ENCODE measurements around the gene U2AF1L4. TPM values are rescaled to one million over a fixed set of nuclear protein-coding genes. Genes with fewer than 3 reads are reported as not detected.

U2AF1L4 gene
- total and polyA plus RNA-seq, 2 donors (not counting 1 experiment from before 2014, with no cell fraction given): 62.1 to 89.7 TPM

- H3K79me2 ChIP-seq (ENCODE audit: control insufficient read depth, insufficient read depth, low read length): no peaks in the 10 kb centered on the region
- no peaks in the 10 kb centered on the region for H3K9me3 ChIP-seq (ENCODE audit: control extremely low read depth in 1 of 3, control insufficient read depth in 2 of 3, insufficient read depth in 1 of 3, low read length in 2 of 3)
- H3K27ac ChIP-seq (ENCODE audit: low read length in 2 of 2): peak overlapping the region; percentile 59 to 74
- Mint-ChIP-seq H3K27ac (peak overlapping the region; percentile 98), H3K4me3 (peak overlapping the region; percentile 98), H3K4me1 (peaks cover 8% of the 10 kb centered on the region), H3K27me3 (no peaks in the 10 kb centered on the region), H3K9me3 (ENCODE audit: insufficient read depth) (no peaks in the 10 kb centered on the region)
- H3K4me3 ChIP-seq (ENCODE audit: control extremely low read depth in 1 of 5, extremely low read depth in 1 of 5, insufficient read depth in 1 of 5, low read depth in 2 of 5, low read length in 4 of 5): peak overlapping the region in 4 of 5 experiments; percentile 61 to 86 (median 74)
- H3K27me3 ChIP-seq (replicated peaks in 1 of 4; ENCODE audit: control extremely low read depth in 1 of 4, control insufficient read depth in 3 of 4, insufficient read depth in 4 of 4, low read length in 3 of 4): no peaks in the 10 kb centered on the region
- WGBS (ENCODE audit: insufficient coverage): 1% methylated on average over 50 of the region's 50 CpGs
- ChIA-PET CTCF (interaction anchor here (0.6 to 2.4 kb wide), 12 partner anchors 8 to 333 kb away, joined by 3 to 40 read pairs (median 4); partner anchors contain the start of genes COX6B1, IGFLR1, LIN37 and PSENEN), POLR2A (interaction anchor here (0.6 to 3.3 kb wide), 8 partner anchors 10 to 197 kb away, joined by 3 to 53 read pairs (median 6); partner anchors contain the start of genes COX6B1, IGFLR1, NFKBID and PSENEN)
- no peaks in the 10 kb centered on the region for H3K36me3 ChIP-seq (replicated peaks in 1 of 2; ENCODE audit: control extremely low read depth in 1 of 2, control insufficient read depth in 1 of 2, extremely low read depth in 1 of 2, insufficient read depth in 2 of 2, low read length in 1 of 2)
- ATAC-seq (ENCODE audit: low read depth) (peak; percentile 99), DNase-seq (peak; percentile 96)
- no peak for TF ChIP-seq CTCF (IDR thresholded peaks at IDR 0.05)
- no peak for TF ChIP-seq EZH2 (IDR thresholded peaks at IDR 0.05; ENCODE audit: borderline replicate concordance, insufficient read depth, low read depth, low read length, poor library complexity, severe bottlenecking)
- H4K20me1 ChIP-seq (ENCODE audit: control insufficient read depth, insufficient read depth, low read length, poor library complexity, severe bottlenecking): no peaks in the 10 kb centered on the region
- peak overlapping the region; percentile 99 for H2AFZ ChIP-seq (ENCODE audit: insufficient read depth, low read depth, low read length, poor library complexity, severe bottlenecking)
- intact Hi-C loops (cut with micrococcal nuclease): loop anchor here (1.0 to 5.0 kb wide), 8 partner anchors 9 to 352 kb away; partner anchors contain the start of genes COX6B1, HAUS5, LIN37 and THAP8
- peaks cover 0 to 19% of the 10 kb centered on the region in 2 donors for H3K4me1 ChIP-seq (ENCODE audit: control insufficient read depth in 2 of 2, insufficient read depth in 2 of 2, low read length in 2 of 2)
- peak overlapping the region; percentile 87 for H3K9ac ChIP-seq (ENCODE audit: low read length)
- peak overlapping the region; percentile 93 for H3K4me2 ChIP-seq (replicated peaks; ENCODE audit: low read depth, low read length, poor library complexity, severe bottlenecking)
These were observed 42.8 kb downstream of the U2AF1L4 start for GRCh38 chr19:35702223-35703012.

GRCh38 chr19:35696835-35697234 lies 48.4 kb downstream of the U2AF1L4 start:
- H3K9me3 Mint-ChIP-seq (ENCODE audit: insufficient read depth): no peaks in the 10 kb centered on the region
- peaks cover 0 to 4% of the 10 kb centered on the region in 2 donors for H3K4me1 ChIP-seq (ENCODE audit: control insufficient read depth in 2 of 2, insufficient read depth in 2 of 2, low read length in 2 of 2)
- no peak overlapping the region for H3K27ac ChIP-seq (ENCODE audit: low read length in 2 of 2)
- POLR2A ChIA-PET: interaction anchor here (1.2 to 2.2 kb wide), 2 partner anchors 15 to 18 kb away, joined by 6 to 7 read pairs; no protein-coding TSS in a partner anchor
- CTCF ChIA-PET: interaction anchor here (1.2 to 7.7 kb wide), 5 partner anchors 11 to 189 kb away, joined by 3 to 123 read pairs (median 4); no protein-coding TSS in a partner anchor
- no peaks in the 10 kb centered on the region for H3K9me3 ChIP-seq (ENCODE audit: control extremely low read depth in 1 of 3, control insufficient read depth in 2 of 3, insufficient read depth in 1 of 3, low read length in 2 of 3)
- H4K20me1 ChIP-seq (ENCODE audit: control insufficient read depth, insufficient read depth, low read length, poor library complexity, severe bottlenecking): no peaks in the 10 kb centered on the region
- H2AFZ ChIP-seq (ENCODE audit: insufficient read depth, low read depth, low read length, poor library complexity, severe bottlenecking): no peak overlapping the region
- H3K4me3 ChIP-seq (ENCODE audit: control extremely low read depth in 1 of 5, extremely low read depth in 1 of 5, insufficient read depth in 1 of 5, low read depth in 2 of 5, low read length in 4 of 5): no peak overlapping the region
- no peaks in the 10 kb centered on the region for H3K79me2 ChIP-seq (ENCODE audit: control insufficient read depth, insufficient read depth, low read length)
- no peak overlapping the region for H3K27ac Mint-ChIP-seq
- H3K27me3 ChIP-seq (replicated peaks in 1 of 4; ENCODE audit: control extremely low read depth in 1 of 4, control insufficient read depth in 3 of 4, insufficient read depth in 4 of 4, low read length in 3 of 4): no peaks in the 10 kb centered on the region
- ATAC-seq (ENCODE audit: low read depth) (no peak), DNase-seq (no peak)
- intact Hi-C loops (cut with micrococcal nuclease): no loop called here
- TF ChIP-seq EZH2 (IDR thresholded peaks at IDR 0.05; ENCODE audit: borderline replicate concordance, insufficient read depth, low read depth, low read length, poor library complexity, severe bottlenecking) (no peak), CTCF (IDR thresholded peaks at IDR 0.05) (no peak)
- no peak overlapping the region for H3K9ac ChIP-seq (ENCODE audit: low read length)
- H3K4me2 ChIP-seq (replicated peaks; ENCODE audit: low read depth, low read length, poor library complexity, severe bottlenecking): no peak overlapping the region
- H3K36me3 ChIP-seq (replicated peaks in 1 of 2; ENCODE audit: control extremely low read depth in 1 of 2, control insufficient read depth in 1 of 2, extremely low read depth in 1 of 2, insufficient read depth in 2 of 2, low read length in 1 of 2): no peaks in the 10 kb centered on the region
- no peaks in the 10 kb centered on the region for H3K27me3 Mint-ChIP-seq
- 87% methylated on average over 4 of the region's 4 CpGs for WGBS (ENCODE audit: insufficient coverage)
- H3K4me1 Mint-ChIP-seq: no peaks in the 10 kb centered on the region
- H3K4me3 Mint-ChIP-seq: no peak overlapping the region
